Measurements from ENCODE around the gene KCNQ5. TPM values are rescaled to one million over a fixed set of nuclear protein-coding genes. Genes with fewer than 3 reads are reported as not detected.

Gene KCNQ5
- total and polyA plus RNA-seq, 10 of the 15 experiments (the other 5 are each of a cell fraction or from before 2014, with no cell fraction given), result 0.60 to 16.2 (median 3.2) TPM

GRCh38 chr6:72757048-72757447 is 135.2 kb downstream of the KCNQ5 start:
- H3K27me3 ChIP-seq (replicated peaks in 1 of 2; ENCODE audit: control insufficient read depth in 2 of 2, insufficient read depth in 2 of 2, low read length in 1 of 2), result no peaks in the 10 kb centered on the region
- ChIA-PET SMC1A (ENCODE audit: uncharacterized antibody, unreplicated experiment) (interaction anchor here (0.9 to 1.7 kb wide), 5 partner anchors 12 to 142 kb away, joined by 3 to 6 read pairs (median 4); no protein-coding TSS in a partner anchor), POLR2A (no interaction called here), CTCF (interaction anchor here (1.0 to 1.7 kb wide), 2 partner anchors 7 to 373 kb away, joined by 3 to 4 read pairs; no protein-coding TSS in a partner anchor), RAD21 (ENCODE audit: unreplicated experiment) (no interaction called here)
- DNase-seq (ENCODE audit: low read depth, low spot score), result no peak
- no peaks in the 10 kb centered on the region for H4K20me1 ChIP-seq (ENCODE audit: control insufficient read depth, insufficient read depth)
- H2AFZ ChIP-seq (ENCODE audit: control insufficient read depth, low read depth, low read length), result no peak overlapping the region
- ATAC-seq, result no peak
- H3K9ac ChIP-seq (ENCODE audit: control insufficient read depth, insufficient read depth, low read length), result no peak overlapping the region
- intact Hi-C loops (cut with micrococcal nuclease; ENCODE audit: unreplicated experiment), result no loop called here
- no peak overlapping the region for H3K27ac ChIP-seq (ENCODE audit: control insufficient read depth, insufficient read depth)
- 75% methylated on average over 3 of the region's 3 CpGs for WGBS (ENCODE audit: insufficient coverage, insufficient replicate concordance, low lambda C conversion rate, missing lambda C conversion rate)
- FAIRE-seq, result no peak
- H3K9me3 ChIP-seq (replicated peaks; ENCODE audit: control insufficient read depth, insufficient read depth, low read length), result no peaks in the 10 kb centered on the region
- no peak overlapping the region for H3K4me3 ChIP-seq
- no peak overlapping the region for H3K4me2 ChIP-seq (ENCODE audit: control insufficient read depth, insufficient read depth)
- H3K4me1 ChIP-seq (ENCODE audit: control insufficient read depth, insufficient read depth, low read length), result no peaks in the 10 kb centered on the region; the same call in 1 of the 2 replicates
- in situ Hi-C loops (cut with MboI), result no loop called here
- BruUV-seq (replicated peaks), result no TSS peak
- H3K36me3 ChIP-seq (ENCODE audit: control insufficient read depth in 2 of 2, insufficient read depth in 2 of 2, low read length in 1 of 2), result no peaks in the 10 kb centered on the region
- H3K79me2 ChIP-seq (ENCODE audit: control insufficient read depth, insufficient read depth, low read length), result peaks cover 1% of the 10 kb centered on the region; the same call in 1 of the 2 replicates
- TF ChIP-seq SUPT20H (IDR thresholded peaks at IDR 0.05; ENCODE audit: borderline replicate concordance, control insufficient read depth, low read depth, low read length) (no peak), NFYB (IDR thresholded peaks at IDR 0.05; ENCODE audit: insufficient read depth, low read depth, low read length) (no peak), PAX8 (IDR thresholded peaks at IDR 0.05) (no peak), FOS (IDR thresholded peaks at IDR 0.05; ENCODE audit: borderline replicate concordance, extremely low read depth, insufficient read length) (no peak), CHD1 (IDR thresholded peaks at IDR 0.05; ENCODE audit: low read depth, low read length) (no peak), FOXM1 (IDR thresholded peaks at IDR 0.05; ENCODE audit: low read depth, low read length) (no peak), E2F8 (IDR thresholded peaks at IDR 0.05; ENCODE audit: low read depth, partially characterized antibody) (no peak), SUZ12 (IDR thresholded peaks at IDR 0.05; ENCODE audit: unreplicated experiment) (no peak), BMI1 (IDR thresholded peaks at IDR 0.05; ENCODE audit: borderline replicate concordance) (no peak), ZZZ3 (IDR thresholded peaks at IDR 0.05; ENCODE audit: control insufficient read depth, insufficient read length, low read depth) (no peak), MLLT1 (IDR thresholded peaks at IDR 0.05) (no peak), IRF5 (IDR thresholded peaks at IDR 0.05; ENCODE audit: borderline replicate concordance) (no peak), ZSCAN29 (IDR thresholded peaks at IDR 0.05) (no peak), SKIL (IDR thresholded peaks at IDR 0.05; ENCODE audit: low read depth, poor library complexity, severe bottlenecking) (no peak)

All from GM12878 (cell line).